ENCODE data around the gene PDHA1. TPM values are rescaled to one million over a fixed set of nuclear protein-coding genes. Genes with fewer than 3 reads are reported as not detected.

Gene PDHA1
- total RNA-seq, result 26.5 and 62.2 TPM in 2 replicates

DNA sequence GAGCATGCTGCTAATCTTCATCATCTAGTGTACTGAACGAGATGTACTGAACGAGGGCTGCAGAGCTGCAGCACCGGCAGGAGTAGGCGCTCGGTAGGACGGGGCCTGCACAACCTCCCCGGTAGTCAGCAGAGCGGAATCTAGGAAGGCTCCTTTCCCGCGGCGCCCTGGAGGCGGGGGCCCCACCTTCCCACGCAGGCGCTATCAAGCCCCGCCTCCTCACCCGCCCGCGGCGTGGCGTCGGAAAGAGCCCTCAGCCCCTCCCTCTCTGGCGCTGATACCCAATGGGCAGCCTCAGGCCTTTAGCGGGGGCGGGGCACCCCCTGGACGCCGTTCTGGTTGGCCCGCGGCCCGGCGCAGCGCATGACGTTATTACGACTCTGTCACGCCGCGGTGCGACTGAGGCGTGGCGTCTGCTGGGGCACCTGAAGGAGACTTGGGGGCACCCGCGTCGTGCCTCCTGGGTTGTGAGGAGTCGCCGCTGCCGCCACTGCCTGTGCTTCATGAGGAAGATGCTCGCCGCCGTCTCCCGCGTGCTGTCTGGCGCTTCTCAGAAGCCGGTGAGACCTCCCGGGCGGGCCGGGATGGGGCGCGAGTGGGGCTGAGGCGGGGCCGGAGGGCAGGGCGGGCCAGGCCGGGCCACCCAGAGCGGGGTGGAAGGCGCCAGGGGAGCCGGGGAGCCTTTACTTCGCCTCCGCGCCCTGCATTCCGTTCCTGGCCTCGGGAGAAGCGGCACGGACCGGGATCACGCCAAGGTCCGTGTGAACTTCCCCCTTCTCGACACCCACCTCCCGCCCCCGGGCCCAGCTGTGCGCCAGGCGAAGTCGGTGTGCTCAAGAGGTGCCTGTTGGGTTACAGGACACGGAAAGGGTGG, at the start of gene PDHA1:
PDHA1 (plus strand) TSS at position 393 of the 874 bp plus-strand sequence; CDS start at position 504, 111 bp downstream.

Other genes starting within 250 kb of the PDHA1 start
- gene ADGRG2, start 221.5 kb upstream of the PDHA1 start, total RNA-seq, result 0.18 and 2.3 TPM in 2 replicates
- not detected in 2 replicates for gene MAP3K15, start 171.6 kb downstream of the PDHA1 start, total RNA-seq

All from cardiac atrium fibroblast (primary cell).